Epithelial cell of prostate (primary cell): ENCODE data around the gene ORC5.
A peak's percentile ranks its signal among the peaks of the same experiment; 100 is the strongest.
"Not testable (repeated sequence)": the region's sequence is repeated elsewhere in the genome, so short reads cannot be mapped to it uniquely, and the experiment has no call there.

Experiments
- DNase-seq: peaks from one replicate; pipeline ENCODE4 v3.0.0-alpha.2; 2011; ENCODE audit warnings: low read depth, low spot score
- H3K27ac ChIP-seq: fragments of 450-650 bp; 2 replicates; pipeline ENCODE4 v1.5.1; 2017; ENCODE audit warnings: mild to moderate bottlenecking

ORC5 gene

DNA sequence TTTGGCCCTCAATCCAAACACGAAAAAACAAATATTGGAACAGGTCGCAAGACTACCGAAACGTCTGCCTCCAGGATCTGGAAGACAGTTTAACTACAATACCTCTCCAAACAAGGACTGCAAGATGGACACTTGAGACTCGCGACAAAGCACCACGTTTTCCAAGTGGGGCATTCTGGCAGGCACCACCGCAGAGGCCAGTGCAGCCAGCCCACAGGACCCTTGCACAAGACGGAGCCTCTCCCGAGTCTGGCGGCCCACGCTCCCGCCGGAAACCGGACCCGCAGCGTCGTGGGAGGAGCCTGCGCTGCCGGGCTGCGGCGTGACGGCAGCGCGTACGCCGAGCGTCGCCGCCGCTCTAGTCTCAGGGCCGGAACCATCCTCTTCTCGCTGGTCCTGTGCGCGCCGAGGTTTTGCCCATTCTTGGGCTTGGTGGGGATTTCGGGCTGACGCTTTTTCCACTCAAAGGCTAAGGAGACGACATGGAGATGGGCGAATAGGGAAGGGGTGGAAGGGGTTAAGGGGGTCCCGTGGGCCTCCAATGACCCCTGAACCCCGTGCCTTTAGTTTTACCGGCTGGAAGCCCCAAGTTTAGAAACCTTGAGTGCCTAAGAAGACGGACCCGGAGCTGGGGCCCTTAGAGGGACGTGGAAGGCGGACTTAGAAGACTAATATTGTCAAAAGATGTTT is at the start of gene ORC5:
TSS of gene ORC5 (minus strand) at position 283 of the 690 bp plus-strand sequence. CDS start at position 174, 109 bp downstream.
- DNase-seq = peak; percentile 16
- H3K27ac ChIP-seq = peak within 1 kb of the TSS; percentile 56

DNA sequence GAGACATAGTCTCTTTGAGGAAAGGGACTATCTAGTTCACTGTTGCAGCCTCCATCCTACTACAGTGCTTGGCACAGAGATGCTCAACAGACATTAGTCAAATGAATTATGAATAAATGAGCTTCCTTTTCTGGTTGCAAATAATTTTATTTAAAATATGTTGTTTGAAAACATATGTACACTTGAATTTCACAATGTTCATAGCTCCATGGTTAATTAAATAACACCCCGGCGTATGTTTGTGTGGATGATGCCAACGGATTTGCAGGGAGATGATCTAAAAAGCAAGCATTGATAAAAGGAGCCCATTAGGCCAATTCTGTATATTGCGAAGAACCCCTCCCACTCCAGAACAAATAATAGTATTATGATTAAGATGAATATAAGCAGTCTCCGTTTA is 47.8 kb upstream of the ORC5 start:
- no peak for DNase-seq
- H3K27ac ChIP-seq = no peak overlapping the region

DNA sequence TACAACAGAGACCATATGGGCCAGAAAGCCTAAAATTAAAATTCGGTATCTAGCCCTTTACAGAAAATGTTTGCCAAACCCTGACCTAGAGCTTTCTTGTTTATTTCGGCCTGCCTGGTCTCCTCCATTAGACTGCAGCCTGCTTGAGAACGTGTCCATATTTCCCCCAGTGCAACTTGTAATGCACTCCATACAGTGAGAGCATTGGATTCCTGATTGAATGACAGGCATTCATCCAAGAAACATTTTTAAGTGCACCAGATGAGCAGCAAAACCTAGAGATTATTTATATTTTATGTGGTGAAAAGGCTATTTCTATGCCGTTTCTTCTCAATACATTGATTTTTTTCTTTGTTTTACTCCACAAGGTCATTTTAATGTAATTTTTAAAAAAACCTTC is 47.4 kb upstream of the ORC5 start:
- no peak for DNase-seq
- H3K27ac ChIP-seq = no peak overlapping the region

DNA sequence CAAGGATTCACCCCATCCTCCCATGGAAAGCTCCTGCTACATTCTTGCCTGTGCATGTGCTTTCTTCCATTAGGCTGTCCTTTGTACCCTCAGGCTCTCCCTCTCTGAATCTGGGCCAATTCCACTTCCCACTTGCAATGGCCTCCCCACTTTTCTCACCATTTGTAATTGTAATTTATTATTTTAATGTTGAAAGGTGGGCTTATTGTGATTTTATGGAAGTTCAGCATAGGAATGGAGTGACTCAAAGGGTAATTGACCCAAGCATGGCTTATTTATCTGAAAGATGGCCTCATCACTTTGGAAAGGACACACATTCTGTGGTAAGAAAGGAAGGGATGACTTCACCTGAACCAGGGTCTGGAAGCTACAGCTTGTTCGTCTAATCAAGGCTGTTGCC is 46.9 kb upstream of the ORC5 start:
- no peak overlapping the region for H3K27ac ChIP-seq
- DNase-seq = no peak

DNA sequence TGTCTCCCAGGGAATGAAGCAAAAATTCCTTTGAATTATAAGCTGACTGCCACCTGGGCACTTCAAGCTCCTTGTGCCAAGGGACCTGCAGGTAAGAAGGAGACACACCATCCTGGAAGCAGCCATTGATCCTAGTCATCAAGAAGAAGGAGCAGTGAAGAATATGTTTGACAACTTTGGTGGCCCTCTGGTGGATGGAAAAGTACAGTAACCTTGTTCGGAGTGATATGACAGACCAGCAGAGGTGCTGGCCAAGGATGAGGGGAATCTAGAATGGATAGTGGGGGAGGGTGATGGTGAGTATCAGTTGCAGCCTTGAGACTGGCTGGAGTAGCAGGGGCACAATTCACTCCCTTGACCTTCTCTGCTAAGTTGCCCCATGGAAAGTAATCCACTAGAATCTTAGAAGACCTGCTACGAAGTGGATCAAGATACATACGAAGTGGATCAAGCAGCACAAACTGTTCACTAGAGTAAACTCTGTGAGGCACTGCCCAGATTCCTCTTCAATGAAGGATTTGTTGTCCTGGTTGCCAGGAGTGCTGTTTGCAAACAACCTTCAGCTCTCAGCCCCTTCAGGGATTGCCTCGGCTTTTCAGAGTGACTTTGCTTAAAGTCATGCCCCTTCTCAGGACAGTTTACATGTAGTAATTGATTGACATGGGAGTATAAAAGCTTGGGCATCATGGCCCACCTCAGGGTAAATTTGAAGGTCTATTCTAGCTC is 44.8 kb upstream of the ORC5 start:
- no peak overlapping the region for H3K27ac ChIP-seq
- DNase-seq = no peak

DNA sequence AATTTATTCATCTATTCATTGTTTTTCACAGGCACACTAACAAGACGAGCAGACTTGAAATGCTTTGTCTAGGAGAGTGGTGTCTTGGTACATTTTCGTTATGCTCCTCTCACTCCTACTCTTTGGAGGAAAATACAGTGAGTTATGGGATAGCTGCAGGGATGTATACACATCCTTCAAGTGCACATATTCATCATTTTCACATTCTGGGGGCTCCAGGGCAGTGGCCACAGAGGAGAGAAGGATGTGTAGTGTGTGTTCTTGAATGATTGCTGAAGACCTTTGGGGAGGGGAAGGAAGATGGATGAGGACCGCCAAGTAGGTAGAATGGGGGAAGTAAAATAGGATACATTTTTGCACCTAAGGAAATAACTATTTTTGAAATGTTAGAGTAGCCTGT is 34.8 kb upstream of the ORC5 start:
- H3K27ac ChIP-seq = no peak overlapping the region
- DNase-seq = no peak

DNA sequence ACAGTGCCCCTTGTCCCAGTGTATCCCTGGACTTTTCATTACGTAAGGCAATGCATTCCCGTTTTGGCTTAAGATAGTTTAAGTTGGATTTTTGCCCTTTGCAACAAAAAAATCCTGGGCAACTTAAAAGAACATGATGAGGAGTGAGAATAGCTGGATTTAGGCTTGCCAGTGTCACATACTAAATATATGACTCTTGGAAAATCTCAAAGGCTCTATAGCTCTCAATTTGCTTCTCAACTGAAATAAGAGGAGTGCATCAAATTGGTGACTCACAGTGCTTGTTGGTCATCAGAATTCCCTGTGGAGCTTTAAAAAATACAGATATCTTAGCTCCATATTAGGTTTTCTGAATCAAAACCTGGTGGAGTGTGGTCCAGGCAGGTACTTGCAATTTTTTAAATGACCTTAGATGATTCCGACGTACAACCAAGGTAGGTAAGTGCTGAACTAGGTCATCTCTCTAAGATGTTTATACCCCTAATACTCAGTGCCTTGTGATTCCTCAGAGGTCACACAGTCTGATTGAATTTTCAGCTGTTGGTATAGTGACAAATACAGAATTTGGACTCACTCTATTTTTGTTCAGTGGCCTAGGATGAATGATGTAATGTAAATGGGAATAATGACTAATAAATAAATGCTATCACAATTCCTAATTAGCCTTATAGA is 33.9 kb upstream of the ORC5 start:
- H3K27ac ChIP-seq = no peak overlapping the region
- no peak for DNase-seq

DNA sequence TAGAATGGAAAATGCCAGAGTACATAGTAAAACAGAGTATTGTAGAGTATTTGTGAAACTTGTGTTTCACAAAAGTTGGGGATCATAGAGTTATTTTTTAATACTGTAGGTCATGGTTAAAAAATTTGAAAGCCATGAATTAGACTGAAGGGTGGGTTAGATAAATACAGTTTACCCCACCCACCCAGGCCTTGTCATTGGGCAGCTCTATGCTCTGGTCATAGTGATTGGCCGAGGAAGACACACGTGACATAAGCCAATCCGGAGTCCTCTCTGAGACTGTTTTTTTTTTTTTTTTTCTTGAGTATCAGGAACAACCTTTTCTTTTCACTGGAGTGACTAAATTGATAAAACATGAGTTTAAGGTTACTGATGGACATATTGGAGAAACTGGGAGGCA is 33.3 kb upstream of the ORC5 start:
- DNase-seq = no peak
- H3K27ac ChIP-seq = no peak overlapping the region

DNA sequence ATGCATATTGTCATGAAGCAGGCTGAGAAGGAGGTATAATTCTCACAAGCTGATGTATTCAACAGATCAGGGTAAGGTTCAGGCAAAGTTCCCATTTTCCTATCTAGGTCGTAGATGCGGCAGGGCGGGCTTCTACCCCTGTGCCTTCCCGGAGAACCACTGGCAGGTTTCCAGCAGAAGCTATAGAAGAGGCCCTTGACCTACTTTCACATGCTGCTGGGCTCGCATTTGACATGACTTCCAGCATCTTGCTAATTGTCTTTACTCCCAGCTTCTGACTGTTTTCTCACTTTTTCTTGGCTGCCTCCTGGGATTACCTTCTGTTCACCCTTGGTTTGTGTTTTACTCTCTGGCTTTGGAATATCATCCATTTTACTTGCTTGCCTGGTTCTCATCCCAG is 32.6 kb upstream of the ORC5 start:
- DNase-seq = no peak
- H3K27ac ChIP-seq = no peak overlapping the region

DNA sequence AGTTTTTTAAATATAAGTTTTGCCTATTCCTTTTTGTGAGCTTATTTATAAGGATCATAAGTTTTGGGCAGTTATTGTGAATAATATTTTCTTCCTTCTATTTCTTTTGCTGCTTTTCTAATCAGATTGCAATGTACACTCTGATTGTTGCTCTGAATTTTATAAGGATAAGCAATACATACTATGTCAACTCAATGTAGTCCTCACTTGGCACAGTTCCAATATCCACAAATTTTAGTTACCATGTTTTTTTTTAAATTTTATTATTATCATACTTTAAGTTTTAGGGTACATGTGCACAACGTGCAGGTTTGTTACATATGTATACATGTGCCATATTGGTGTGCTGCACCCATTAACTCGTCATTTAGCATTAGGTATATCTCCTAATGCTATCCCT is 27.2 kb upstream of the ORC5 start:
- H3K27ac ChIP-seq, DNase-seq: not testable (repeated sequence)

DNA sequence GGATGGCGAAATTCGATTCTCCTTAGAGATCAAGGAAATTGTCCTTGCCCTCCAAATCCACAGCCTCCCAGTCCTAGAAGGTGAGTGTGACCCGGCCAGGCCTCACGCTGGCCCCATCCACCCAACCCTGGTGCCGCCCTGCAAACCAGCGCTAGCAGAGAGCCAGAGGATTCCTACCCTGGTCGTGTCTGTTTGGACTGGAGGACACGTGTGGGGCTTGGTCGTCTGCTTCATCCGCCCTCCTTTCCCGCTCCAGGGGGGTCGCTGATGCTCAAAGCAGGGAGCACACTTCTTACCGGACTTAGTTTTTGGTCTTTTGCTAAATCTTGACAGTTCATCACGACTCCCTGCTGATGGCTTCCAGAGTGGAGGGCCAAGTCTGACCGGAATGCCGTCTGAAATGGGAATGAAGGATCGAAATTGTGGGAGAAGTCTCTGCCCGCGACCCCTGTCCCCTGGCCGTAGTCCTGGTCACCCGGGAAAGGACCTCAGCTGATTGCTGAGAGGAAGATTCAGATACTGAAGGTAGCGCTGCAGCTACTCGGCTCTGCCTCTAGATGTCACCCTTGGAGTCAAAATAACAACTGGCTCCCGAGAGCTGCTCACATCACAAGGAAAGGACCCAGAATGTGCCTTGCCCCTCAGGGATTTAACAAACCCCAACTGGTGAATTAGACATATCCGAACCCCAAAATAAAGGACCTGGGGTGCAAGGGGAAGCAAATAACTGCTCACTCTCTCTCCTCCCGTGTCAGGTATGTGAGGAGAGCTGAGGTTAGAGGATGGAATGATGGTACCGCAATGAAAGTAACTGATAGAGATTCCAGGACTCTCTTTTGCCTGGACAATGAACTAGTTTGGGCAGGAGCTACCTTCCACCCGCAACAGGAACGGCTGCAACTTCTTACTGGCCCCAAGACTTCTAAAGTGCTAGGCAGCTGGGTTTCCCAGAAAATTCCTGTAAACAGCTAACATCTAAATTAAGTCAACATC is 23.5 kb upstream of the ORC5 start:
- no peak overlapping the region for H3K27ac ChIP-seq
- no peak for DNase-seq

DNA sequence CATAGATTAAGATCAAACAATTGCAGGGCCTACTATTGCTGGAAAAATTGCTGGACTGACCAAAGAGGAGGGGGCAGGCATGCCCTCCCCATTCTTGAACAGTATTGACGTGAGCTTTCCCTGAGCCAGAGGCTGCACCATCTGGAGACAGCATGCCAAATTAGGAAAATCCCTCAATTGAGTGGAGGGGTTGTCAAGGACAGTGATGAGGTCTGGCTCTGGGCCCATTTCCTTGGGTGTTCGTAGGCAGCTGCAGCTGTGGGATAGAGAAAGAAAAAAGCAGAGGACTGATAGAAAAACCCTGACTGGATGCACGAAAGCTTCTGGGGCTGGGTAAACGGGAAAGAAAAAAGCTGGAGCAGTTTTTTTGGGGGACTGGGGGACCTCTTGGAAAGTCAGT is 22.8 kb upstream of the ORC5 start:
- H3K27ac ChIP-seq = no peak overlapping the region
- no peak for DNase-seq

DNA sequence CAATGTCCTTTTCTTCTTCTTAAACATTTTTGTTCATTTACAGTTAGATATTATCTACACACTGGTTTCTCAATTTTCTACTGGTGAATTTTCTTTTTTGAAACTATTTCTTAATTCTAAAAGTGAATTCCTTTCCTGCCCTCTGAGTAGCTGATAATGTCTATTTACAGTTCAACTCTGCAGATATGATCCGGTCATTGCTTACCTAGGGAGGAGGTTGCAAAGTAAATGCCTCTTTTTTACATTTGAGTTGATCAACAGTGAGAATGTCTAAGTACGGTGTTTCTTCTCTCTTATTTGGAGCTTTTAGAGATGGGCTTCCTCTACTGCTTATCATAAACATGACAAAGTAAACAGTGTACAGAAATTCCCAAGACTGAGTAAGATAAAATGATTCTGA is 20.6 kb upstream of the ORC5 start:
- H3K27ac ChIP-seq = no peak overlapping the region

DNA sequence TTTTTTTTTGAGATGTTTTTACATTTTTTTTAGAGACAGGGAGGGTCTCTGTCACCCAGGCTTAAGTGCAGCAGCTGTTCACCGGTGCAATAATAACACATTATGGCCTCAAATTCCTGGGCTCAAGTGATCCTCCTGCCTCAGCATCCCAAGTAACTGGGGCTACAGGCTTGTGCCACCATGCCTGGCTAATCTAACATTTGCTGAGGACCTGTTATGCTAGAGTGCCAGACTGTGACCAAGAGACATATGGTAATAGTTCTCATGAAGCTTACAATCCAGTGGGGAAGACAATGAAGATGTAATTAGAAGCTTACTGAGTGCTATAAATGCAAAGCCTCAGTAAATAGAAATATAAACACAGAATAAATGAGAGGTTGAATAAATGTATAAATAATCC is 17.6 kb upstream of the ORC5 start:
- no peak for DNase-seq
- no peak overlapping the region for H3K27ac ChIP-seq

More for the DNA sequence above, 20.6 kb upstream of the ORC5 start:
- no peak for DNase-seq

DNA sequence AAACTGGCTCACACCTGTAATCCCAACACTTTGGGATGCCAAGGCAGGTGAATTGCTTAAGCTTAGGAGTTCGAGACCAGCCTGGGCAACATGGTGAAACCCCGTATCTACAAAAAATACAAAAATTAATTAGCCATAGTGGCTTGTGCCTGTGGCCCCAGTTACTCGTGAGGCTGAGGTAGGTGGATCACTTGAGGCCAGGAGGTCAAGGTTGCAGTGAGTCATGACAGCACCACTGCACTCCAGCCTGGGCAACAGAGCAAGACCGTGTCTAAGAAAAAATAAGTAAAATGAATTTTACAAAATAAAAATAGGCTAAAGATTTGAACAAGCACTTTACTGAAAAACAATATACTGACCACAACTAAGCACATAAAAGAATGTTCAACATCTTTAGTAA is 9.8 kb upstream of the ORC5 start:
- DNase-seq = no peak

DNA sequence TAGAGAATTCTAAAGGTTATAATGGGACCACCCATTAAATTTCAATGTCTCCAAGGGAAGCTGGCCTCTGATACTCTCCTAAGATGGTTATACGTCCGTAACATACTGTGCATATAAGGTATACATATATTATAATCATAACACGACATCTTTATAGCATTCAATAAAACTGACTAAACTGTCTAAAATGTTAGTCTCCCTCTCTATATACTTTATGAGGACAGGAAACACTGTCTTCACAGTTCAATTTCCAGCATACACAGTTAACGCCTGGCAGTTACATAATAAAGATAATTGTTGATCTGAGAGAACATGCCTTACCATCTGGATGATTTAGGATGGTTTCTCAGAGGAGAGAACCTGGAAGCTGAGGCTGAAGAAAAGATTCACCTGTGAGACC is 1.2 kb upstream of the ORC5 start:
- no peak overlapping the region for H3K27ac ChIP-seq

More for the DNA sequence above, 9.8 kb upstream of the ORC5 start:
- H3K27ac ChIP-seq = no peak overlapping the region

DNA sequence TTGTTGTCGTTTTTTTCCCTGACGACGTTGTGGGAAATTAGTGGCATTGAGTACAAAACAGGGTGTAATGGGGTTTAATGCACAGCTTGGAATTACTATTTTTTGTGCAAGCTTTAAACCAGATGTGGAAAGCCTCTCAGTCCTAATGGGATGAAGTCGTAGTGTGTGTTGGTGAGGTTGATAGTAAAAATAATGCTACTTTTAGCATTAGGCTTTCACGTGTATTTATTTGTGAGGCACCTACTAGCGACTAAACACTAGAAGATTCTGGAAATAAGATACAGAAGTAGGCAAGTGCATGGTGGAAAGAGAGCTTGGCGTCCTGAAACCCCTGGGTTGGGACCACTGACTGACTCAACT is 588 bp upstream of the ORC5 start:
- peak overlapping the region; percentile 56 for H3K27ac ChIP-seq
- no peak for DNase-seq

More for the DNA sequence above, 1.2 kb upstream of the ORC5 start:
- DNase-seq = no peak

DNA sequence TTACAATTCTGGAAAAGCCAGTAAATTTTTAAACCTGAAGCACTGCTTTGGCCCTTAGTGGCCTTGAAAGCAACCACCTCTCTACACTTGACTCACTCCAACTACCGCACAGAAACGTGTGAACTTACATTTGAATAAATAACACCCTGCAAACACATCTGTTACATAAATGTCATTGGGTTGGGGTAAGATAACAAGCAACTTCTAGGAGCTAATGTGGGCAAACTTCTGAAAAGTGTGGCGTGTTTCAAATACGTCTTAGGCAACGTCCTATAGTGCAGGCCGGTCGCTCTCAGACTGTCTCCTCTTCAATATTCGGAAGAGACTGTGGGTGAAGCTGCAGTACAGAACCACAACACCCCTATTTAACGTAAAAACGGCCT is 474 bp downstream of the ORC5 start:
- peak overlapping the region; percentile 56 for H3K27ac ChIP-seq
- no peak for DNase-seq

DNA sequence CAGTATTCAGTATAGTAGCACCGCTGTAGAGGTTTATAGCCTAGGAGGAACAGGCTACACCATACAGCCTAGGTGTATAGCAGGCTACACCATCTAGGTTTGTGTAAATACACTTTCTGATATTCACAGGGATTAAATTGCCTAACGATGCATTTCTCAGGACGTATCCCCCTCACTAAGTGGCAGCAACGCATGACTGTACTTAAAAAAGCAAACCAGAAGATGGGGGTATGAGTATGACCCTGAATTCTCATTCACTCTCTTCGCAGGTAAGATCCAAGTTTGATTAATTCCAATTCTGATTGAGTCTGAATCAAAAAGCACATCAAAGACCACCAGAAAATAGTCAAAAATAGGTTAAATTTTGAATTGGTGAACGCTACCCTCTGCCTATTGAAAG is 972 bp downstream of the ORC5 start:
- DNase-seq = no peak
- H3K27ac ChIP-seq = no peak overlapping the region

DNA sequence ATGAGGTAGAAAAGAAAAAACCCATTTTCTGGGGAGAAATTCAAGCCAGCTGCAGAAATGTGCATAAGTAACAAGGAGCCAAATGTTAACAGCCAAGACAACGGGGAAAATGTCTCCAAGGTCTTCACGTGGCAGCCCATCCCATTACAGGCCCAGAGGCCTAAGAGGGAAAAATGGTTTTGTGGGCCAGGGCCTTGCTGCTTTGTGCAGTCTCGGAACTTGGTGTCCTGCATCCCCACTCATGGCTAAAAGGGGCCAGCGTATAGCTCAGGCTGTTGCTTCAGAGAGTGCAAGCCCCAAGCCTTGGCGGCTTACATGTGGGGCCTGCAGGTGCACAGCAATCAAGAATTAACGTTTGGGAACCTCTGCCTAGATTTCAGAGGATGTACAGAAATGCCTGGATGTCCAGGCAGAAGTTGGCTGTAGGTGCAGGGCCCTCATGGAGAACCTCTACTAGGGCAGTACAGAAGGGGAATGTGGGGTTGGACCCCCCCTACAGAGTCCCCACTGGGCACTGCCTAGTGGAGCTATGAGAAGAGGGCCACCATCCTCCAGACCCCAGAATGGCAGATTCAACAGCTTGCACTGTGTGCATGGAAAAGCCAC is 9.0 kb downstream of the ORC5 start:
- DNase-seq = no peak
- no peak overlapping the region for H3K27ac ChIP-seq
